Measurements from ENCODE around the gene B4GALT3. TPM values are rescaled to one million over a fixed set of nuclear protein-coding genes. Genes with fewer than 3 reads are reported as not detected.

The B4GALT3 gene
- total RNA-seq, 3 donors from 2014 or later, result 23.4 to 41.3 (median 29.4) TPM

DNA sequence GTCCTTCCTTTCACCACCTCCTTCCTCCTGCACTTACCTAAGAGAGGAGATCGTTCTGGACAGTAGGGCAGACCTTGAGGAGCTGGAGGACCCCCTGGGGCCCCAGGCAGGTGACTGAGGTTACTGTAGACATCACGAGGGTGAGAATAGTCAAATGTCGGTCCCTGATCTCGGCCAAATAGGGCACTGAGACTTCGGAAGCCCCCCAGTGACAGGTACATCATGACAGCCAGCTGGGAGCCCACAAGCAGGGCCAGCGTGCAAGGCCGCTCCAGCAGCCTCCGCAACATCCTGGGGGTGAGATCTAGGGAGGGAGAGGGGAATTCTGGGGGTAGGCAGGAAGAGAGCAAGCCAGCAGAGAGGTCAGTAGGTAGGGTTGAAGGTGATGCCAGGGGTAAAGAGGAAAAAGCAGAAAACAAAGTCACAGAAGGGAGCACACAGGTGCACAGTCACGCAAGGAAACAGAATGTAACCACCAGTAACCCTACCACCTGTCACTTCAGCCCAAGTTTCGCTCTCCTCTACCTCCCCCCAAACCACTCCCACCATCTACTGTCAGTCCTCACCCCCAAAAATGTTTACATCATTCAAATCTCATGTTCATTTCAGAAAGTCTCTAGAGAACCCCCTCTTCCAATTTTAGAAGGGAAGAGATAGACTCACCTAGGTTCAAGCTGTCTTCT lies 1.4 kb downstream of the B4GALT3 start:
- intact Hi-C loops (cut with DNase I; ENCODE audit: low total_unique reads), result no loop called here
- peak overlapping the region; percentile 91 to 96 for H3K27ac ChIP-seq

DNA sequence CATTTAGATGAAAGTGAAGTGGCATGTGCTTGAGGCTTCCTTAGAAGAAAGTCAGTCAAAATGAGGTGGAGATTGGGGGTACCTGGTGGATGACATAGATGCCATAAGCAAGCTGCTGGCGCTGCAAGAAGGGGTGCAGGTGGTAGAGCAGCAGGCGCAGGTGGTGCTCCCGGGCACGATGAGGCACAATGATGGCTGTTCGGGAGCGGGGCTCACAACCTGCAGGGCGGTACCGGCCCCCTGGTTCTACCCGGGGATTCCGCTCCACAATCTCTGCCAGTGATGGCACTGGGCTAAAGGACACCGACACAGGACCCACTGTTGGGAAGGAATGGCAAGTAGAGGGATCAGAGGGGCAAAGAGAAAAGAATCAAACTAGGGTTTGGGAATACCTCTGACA lies 2.4 kb downstream of the B4GALT3 start:
- Histone ChIP-seq H3K4me1 (peaks cover 0 to 12% of the 10 kb centered on the region in 2 donors), H3K27me3 (no peaks in the 10 kb centered on the region), H3K9me3 (no peaks in the 10 kb centered on the region), H3K27ac (peak overlapping the region in 1 of 2 donors; percentile 91), H3K4me3 (no peak overlapping the region), H3K36me3 (peaks cover 3% of the 10 kb centered on the region)
- no peak for DNase-seq (ENCODE audit: low spot score in 2 of 2)
- TF ChIP-seq CTCF (IDR thresholded peaks at IDR 0.05) (no peak), POLR2A (IDR thresholded peaks at IDR 0.05) (no peak), POLR2AphosphoS5 (IDR thresholded peaks at IDR 0.05) (no peak)
- intact Hi-C loops (cut with DNase I; ENCODE audit: low total_unique reads), result no loop called here

More for the DNA sequence above, 1.4 kb downstream of the B4GALT3 start:
- no peak for DNase-seq (ENCODE audit: low spot score in 2 of 2)
- Histone ChIP-seq H3K27me3 (no peaks in the 10 kb centered on the region), H3K4me3 (peak overlapping the region; percentile 80 to 86 (median 83)), H3K36me3 (peaks cover 3% of the 10 kb centered on the region), H3K9me3 (no peaks in the 10 kb centered on the region), H3K4me1 (peaks cover 0 to 12% of the 10 kb centered on the region in 2 donors)
- TF ChIP-seq CTCF (IDR thresholded peaks at IDR 0.05), result no peak
- no peak for TF ChIP-seq POLR2AphosphoS5 (IDR thresholded peaks at IDR 0.05)
- no peak for TF ChIP-seq POLR2A (IDR thresholded peaks at IDR 0.05)

DNA sequence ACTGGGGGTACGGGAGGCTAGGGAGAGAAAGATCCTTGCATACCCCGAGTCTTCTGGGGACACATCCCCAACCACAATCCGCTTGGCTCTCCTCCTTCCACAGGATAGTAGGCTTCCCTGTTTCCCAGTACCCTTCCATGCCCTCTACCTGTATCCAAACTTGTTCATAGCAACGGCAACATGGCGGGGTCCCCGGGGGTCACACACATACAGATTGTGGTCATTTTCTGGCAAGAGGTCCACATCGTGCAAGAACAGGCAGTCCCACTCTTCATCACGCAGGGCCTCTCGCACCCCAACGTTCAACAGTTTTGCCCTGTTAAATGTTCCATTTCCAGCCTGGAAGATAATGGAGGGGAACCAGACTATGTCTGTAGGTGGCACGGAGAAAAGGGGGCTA lies 3.6 kb downstream of the B4GALT3 start:
- no peaks in the 10 kb centered on the region for H3K27me3 ChIP-seq
- H3K4me1 ChIP-seq, result peaks cover 0 to 12% of the 10 kb centered on the region in 2 donors
- H3K4me3 ChIP-seq, result no peak overlapping the region
- H3K27ac ChIP-seq, result peak overlapping the region; percentile 82 to 88
- TF ChIP-seq CTCF (IDR thresholded peaks at IDR 0.05) (no peak), POLR2AphosphoS5 (IDR thresholded peaks at IDR 0.05) (no peak), POLR2A (IDR thresholded peaks at IDR 0.05) (no peak)
- no peak for DNase-seq (ENCODE audit: low spot score in 2 of 2)
- intact Hi-C loops (cut with DNase I; ENCODE audit: low total_unique reads), result no loop called here
- no peaks in the 10 kb centered on the region for H3K9me3 ChIP-seq
- H3K36me3 ChIP-seq, result peaks cover 3% of the 10 kb centered on the region

GRCh38 chr1:161172776-161173376 lies 4.4 kb downstream of the B4GALT3 start:
- Histone ChIP-seq H3K27me3 (no peaks in the 10 kb centered on the region), H3K9me3 (no peaks in the 10 kb centered on the region), H3K4me1 (peaks cover 0 to 12% of the 10 kb centered on the region in 2 donors), H3K36me3 (peaks cover 3% of the 10 kb centered on the region), H3K27ac (peak overlapping the region; percentile 82 to 88), H3K4me3 (no peak overlapping the region)
- intact Hi-C loops (cut with DNase I; ENCODE audit: low total_unique reads), result no loop called here
- DNase-seq (ENCODE audit: low spot score in 2 of 2), result no peak
- TF ChIP-seq POLR2A (IDR thresholded peaks at IDR 0.05) (no peak), POLR2AphosphoS5 (IDR thresholded peaks at IDR 0.05) (peak in 2 of 3 donors; percentile 25 to 67), CTCF (IDR thresholded peaks at IDR 0.05) (no peak)

DNA sequence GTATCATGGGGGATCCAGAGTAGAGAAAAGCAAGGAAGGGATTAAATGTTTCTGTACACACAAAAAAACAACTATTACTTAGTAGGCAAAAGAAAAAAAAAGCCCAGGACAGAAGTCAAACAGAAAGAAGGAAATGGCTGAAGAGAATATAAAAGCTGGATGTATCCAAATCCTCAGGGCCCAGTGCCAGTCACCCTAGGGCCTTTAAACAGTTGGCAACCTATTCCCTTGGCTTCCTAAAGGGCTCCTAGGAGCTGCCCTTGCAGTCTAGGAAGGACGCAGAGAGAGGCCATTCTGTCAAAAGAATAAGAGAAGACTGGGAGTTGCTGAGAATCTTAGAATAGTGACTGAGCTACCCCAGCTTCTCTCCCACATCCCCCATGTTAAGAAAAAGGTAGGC lies 5.0 kb downstream of the B4GALT3 start:
- peaks cover 3% of the 10 kb centered on the region for H3K36me3 ChIP-seq
- peak overlapping the region; percentile 76 to 88 for H3K27ac ChIP-seq
- intact Hi-C loops (cut with DNase I; ENCODE audit: low total_unique reads), result no loop called here
- H3K27me3 ChIP-seq, result no peaks in the 10 kb centered on the region
- DNase-seq (ENCODE audit: low spot score in 2 of 2), result peak; percentile 68 to 73
- peaks cover 0 to 12% of the 10 kb centered on the region in 2 donors for H3K4me1 ChIP-seq
- H3K9me3 ChIP-seq, result no peaks in the 10 kb centered on the region
- no peak overlapping the region for H3K4me3 ChIP-seq
- TF ChIP-seq CTCF (IDR thresholded peaks at IDR 0.05), result no peak
- TF ChIP-seq POLR2A (IDR thresholded peaks at IDR 0.05), result no peak
- no peak for TF ChIP-seq POLR2AphosphoS5 (IDR thresholded peaks at IDR 0.05)
